Left ventricle myocardium inferior (tissue), 1 donor: ENCODE results near the gene IL2RA. TPM values are rescaled to one million over a fixed set of nuclear protein-coding genes. Genes with fewer than 3 reads are reported as not detected.
"Not testable (repeated sequence)": the region's sequence is repeated elsewhere in the genome, so short reads cannot be mapped to it uniquely, and the experiment has no call there.

ENCODE experiments used
- DNase-seq: peaks from one replicate; pipeline ENCODE4 v3.0.0-alpha.2; 2020
- H3K27ac ChIP-seq: fragments of 200-600 bp; replicated peaks from 2 replicates; pipeline ENCODE4 v1.8.0; 2021
- H3K27me3 ChIP-seq: fragments of 200-600 bp; 2 replicates; pipeline ENCODE4 v1.8.0; 2021; ENCODE audit warnings: low read depth
- H3K36me3 ChIP-seq: fragments of 200-600 bp; 2 replicates; pipeline ENCODE4 v1.8.0; 2021
- H3K4me1 ChIP-seq: fragments of 200-600 bp; 2 replicates; pipeline ENCODE4 v1.8.0; 2021
- H3K4me3 ChIP-seq: fragments of 200-600 bp; 2 replicates; pipeline ENCODE4 v1.8.0; 2021; ENCODE audit warnings: mild to moderate bottlenecking, moderate library complexity
- H3K9me3 ChIP-seq: fragments of 200-600 bp; replicated peaks from 2 replicates; pipeline ENCODE4 v1.8.0; 2021
- CTCF ChIP-seq: fragments of 200-600 bp; IDR thresholded peaks from 2 replicates; pipeline ENCODE4 v1.8.0; 2021; ENCODE audit warnings: antibody characterized with exemption, mild to moderate bottlenecking, borderline replicate concordance
- intact Hi-C: fragments of 100-400 bp; cut with micrococcal nuclease; formaldehyde crosslinking; loops from one replicate; pipeline ENCODE4 v1.11.0; 2022
- total RNA-seq: library from RNA; stranded (reverse); fragmentation: NEBNext Ultra II Directional; extraction: Animal tissue kit (Norgen Biotek cat#: 25700); gene quantifications from one replicate; pipeline ENCODE4 v1.2.1, GENCODE V29; 2021
- donor health status: DM: no; HTN: yes; CAD: no; lungs with severe emphysema.

IL2RA gene
- total RNA-seq, 1 donor from 2014 or later, result 2.3 TPM

GRCh38 chr10:6067457-6067856, 5.3 kb upstream of the IL2RA start:
- H3K4me3 ChIP-seq, result no peak overlapping the region
- H3K9me3 ChIP-seq, result no peaks in the 10 kb centered on the region
- H3K36me3 ChIP-seq, result no peaks in the 10 kb centered on the region
- H3K4me1 ChIP-seq, result peaks cover 37% of the 10 kb centered on the region
- no peak for TF ChIP-seq CTCF
- no peak for DNase-seq
- intact Hi-C loops, result no loop called here
- H3K27me3 ChIP-seq, result no peaks in the 10 kb centered on the region
- peak overlapping the region; percentile 79 for H3K27ac ChIP-seq

- intact Hi-C loops, result no loop called here
- DNase-seq, result no peak
Measured at GRCh38 chr10:6065835-6066234, 3.7 kb upstream of the IL2RA start.

GRCh38 chr10:6065406-6065805, 3.2 kb upstream of the IL2RA start:
- Histone ChIP-seq H3K36me3 (no peaks in the 10 kb centered on the region), H3K4me1 (peaks cover 18% of the 10 kb centered on the region), H3K27ac (peak overlapping the region; percentile 81), H3K4me3 (no peak overlapping the region), H3K27me3 (no peaks in the 10 kb centered on the region), H3K9me3 (no peaks in the 10 kb centered on the region)
- no peak for TF ChIP-seq CTCF
- DNase-seq, result no peak
- intact Hi-C loops, result no loop called here

More at GRCh38 chr10:6065835-6066234, 3.7 kb upstream of the IL2RA start:
- H3K4me3 ChIP-seq, result no peak overlapping the region
- no peaks in the 10 kb centered on the region for H3K9me3 ChIP-seq
- H3K27me3 ChIP-seq, result no peaks in the 10 kb centered on the region
- no peak for TF ChIP-seq CTCF
- peak overlapping the region; percentile 81 for H3K27ac ChIP-seq
- no peaks in the 10 kb centered on the region for H3K36me3 ChIP-seq
- H3K4me1 ChIP-seq, result peaks cover 21% of the 10 kb centered on the region

- H3K36me3 ChIP-seq, H3K27me3 ChIP-seq, intact Hi-C loops, H3K4me3 ChIP-seq, DNase-seq, H3K9me3 ChIP-seq: not testable (repeated sequence)
- Histone ChIP-seq H3K27ac (peak overlapping the region; percentile 81), H3K4me1 (peaks cover 18% of the 10 kb centered on the region)
Measured at GRCh38 chr10:6064726-6065125, 2.6 kb upstream of the IL2RA start.

- no peak for DNase-seq
- no peaks in the 10 kb centered on the region for H3K27me3 ChIP-seq
- TF ChIP-seq CTCF, result no peak
- no peak overlapping the region for H3K4me3 ChIP-seq
- peaks cover 18% of the 10 kb centered on the region for H3K4me1 ChIP-seq
- no peaks in the 10 kb centered on the region for H3K36me3 ChIP-seq
- intact Hi-C loops, result no loop called here
- H3K27ac ChIP-seq, result no peak overlapping the region
- no peaks in the 10 kb centered on the region for H3K9me3 ChIP-seq
Measured at GRCh38 chr10:6064119-6064518, 2.0 kb upstream of the IL2RA start.

- Histone ChIP-seq H3K27ac (no peak overlapping the region), H3K4me3 (no peak overlapping the region), H3K36me3 (no peaks in the 10 kb centered on the region), H3K9me3 (no peaks in the 10 kb centered on the region), H3K4me1 (peaks cover 30% of the 10 kb centered on the region), H3K27me3 (no peaks in the 10 kb centered on the region)
- intact Hi-C loops, result no loop called here
- DNase-seq, result no peak
- no peak for TF ChIP-seq CTCF
Measured at GRCh38 chr10:6061056-6061455, 1.1 kb downstream of the IL2RA start.
